Liver (tissue), 9 donors: ENCODE data around the gene TUBB4A. TPM values are rescaled to one million over a fixed set of nuclear protein-coding genes. Genes with fewer than 3 reads are reported as not detected.

Source experiments
- DNase-seq: peaks from one replicate; pipeline ENCODE4 v3.0.0-alpha.2; 2017; ENCODE audit warnings: low spot score
- H3K27ac ChIP-seq, 2 donors: one replicate each; pipeline ENCODE4 v1.7.0; 2013; ENCODE audit warnings: inconsistent platforms in 2 of 2, low read length in 2 of 2, control low read depth in 1 of 2, low read depth in 1 of 2, mild to moderate bottlenecking in 1 of 2
- H3K27me3 ChIP-seq, 4 donors: one replicate each; pipeline versions ENCODE4 v1.6.1 to v1.7.0; 2013; ENCODE audit warnings: low read length in 3 of 4, inconsistent platforms in 1 of 4, mild to moderate bottlenecking in 1 of 4, moderate library complexity in 1 of 4; ENCODE audit not compliant: control insufficient read depth in 4 of 4, insufficient read depth in 4 of 4
- H3K36me3 ChIP-seq, 4 donors: one replicate each; pipeline versions ENCODE4 v1.6.1 to v1.7.0; 2013; ENCODE audit warnings: low read length in 3 of 4, mild to moderate bottlenecking in 3 of 4, low read depth in 1 of 4, moderate library complexity in 1 of 4; ENCODE audit not compliant: control insufficient read depth in 4 of 4, insufficient read depth in 3 of 4
- H3K4me1 ChIP-seq, 4 donors: one replicate each; pipeline versions ENCODE4 v1.6.1 to v1.7.0; 2013; ENCODE audit warnings: low read length in 3 of 4, mild to moderate bottlenecking in 3 of 4, moderate library complexity in 1 of 4; ENCODE audit not compliant: control insufficient read depth in 4 of 4, insufficient read depth in 4 of 4
- H3K4me3 ChIP-seq, 3 donors: one replicate each; pipeline versions ENCODE4 v1.6.1 to v1.7.0; 2013; ENCODE audit warnings: low read length in 3 of 3, control low read depth in 1 of 3, low read depth in 1 of 3, mild to moderate bottlenecking in 1 of 3
- H3K9ac ChIP-seq, 2 donors: one replicate each; pipeline ENCODE4 v1.7.0; 2013; ENCODE audit warnings: low read length in 2 of 2, mild to moderate bottlenecking in 2 of 2, moderate library complexity in 2 of 2, control low read depth in 1 of 2, low read depth in 1 of 2
- H3K9me3 ChIP-seq, 4 donors: one replicate each; pipeline versions ENCODE4 v1.6.1 to v1.7.0; 2013; ENCODE audit warnings: low read length in 3 of 4; ENCODE audit not compliant: control insufficient read depth in 4 of 4
- ATF3 ChIP-seq: IDR thresholded peaks from 2 replicates; pipeline ENCODE4 v1.6.1; 2016; ENCODE audit warnings: antibody characterized with exemption
- CTCF ChIP-seq: fragments of 150-350 bp; IDR thresholded peaks from 2 replicates; pipeline ENCODE4 v1.5.1; 2017; ENCODE audit warnings: improper control_type of control experiment, low read depth, low read length; ENCODE audit not compliant: missing input control
- EGR1 ChIP-seq, 2 donors: IDR thresholded peaks; 2 replicates each; pipeline ENCODE4 v1.6.1; 2016 to 2018; ENCODE audit warnings: antibody characterized with exemption in 2 of 2, low read depth in 2 of 2
- FOXA1 ChIP-seq: IDR thresholded peaks from 2 replicates; pipeline ENCODE4 v1.6.1; 2016; ENCODE audit warnings: antibody characterized with exemption
- FOXA2 ChIP-seq: IDR thresholded peaks from 2 replicates; pipeline ENCODE4 v1.6.1; 2016; ENCODE audit warnings: antibody characterized with exemption
- GABPA ChIP-seq, 2 donors: IDR thresholded peaks in 1 of 2; conservative IDR thresholded peaks in 1 of 2; 2 replicates each; pipeline ENCODE4 v1.6.1; 2016; ENCODE audit warnings: antibody characterized with exemption in 2 of 2, mild to moderate bottlenecking in 1 of 2, moderate library complexity in 1 of 2
- HNF4G ChIP-seq: IDR thresholded peaks from 2 replicates; pipeline ENCODE4 v1.6.1; 2016; ENCODE audit warnings: antibody characterized with exemption
- JUND ChIP-seq, 2 donors: IDR thresholded peaks; 2 replicates each; pipeline ENCODE4 v1.6.1; 2016; ENCODE audit warnings: antibody characterized with exemption in 2 of 2
- MAX ChIP-seq: IDR thresholded peaks from 2 replicates; pipeline ENCODE4 v1.6.1; 2016; ENCODE audit warnings: antibody characterized with exemption
- NR2F2 ChIP-seq: IDR thresholded peaks from 2 replicates; pipeline ENCODE4 v1.6.1; 2016; ENCODE audit warnings: antibody characterized with exemption
- RAD21 ChIP-seq, 2 donors: IDR thresholded peaks; 2 replicates each; pipeline ENCODE4 v1.6.1; 2016; ENCODE audit warnings: antibody characterized with exemption in 2 of 2, mild to moderate bottlenecking in 2 of 2
- RXRA ChIP-seq, 2 donors: IDR thresholded peaks; 2 replicates each; pipeline ENCODE4 v1.6.1; 2017 to 2018; ENCODE audit warnings: antibody characterized with exemption in 2 of 2, mild to moderate bottlenecking in 1 of 2
- SP1 ChIP-seq: IDR thresholded peaks from 2 replicates; pipeline ENCODE4 v1.6.1; 2018; ENCODE audit warnings: antibody characterized with exemption, mild to moderate bottlenecking
- TAF1 ChIP-seq: conservative IDR thresholded peaks from 2 replicates; pipeline ENCODE4 v1.6.1; 2016; ENCODE audit warnings: antibody characterized with exemption, mild to moderate bottlenecking
- YY1 ChIP-seq: IDR thresholded peaks from 2 replicates; pipeline ENCODE4 v1.6.1; 2016; ENCODE audit warnings: antibody characterized with exemption, mild to moderate bottlenecking
- WGBS: extraction: QIAGEN DNeasy Blood & Tissue Kit; methylation state at CpG from one replicate; pipeline ENCODE4 v1.1.7; 2013; 5-methylcytosine and 5-hydroxymethylcytosine counted together
- polyA plus RNA-seq, 2 donors: library from polyadenylated mRNA; stranded (reverse) in 1 of 2; unstranded in 1 of 2; fragments of 200-250 nt in 1 of 2; fragments of >200 nt in 1 of 2; fragmentation: Nextera tagmentation in 1 of 2; extraction: Ambion mirVana in 1 of 2; gene quantifications; one replicate each; pipeline versions ENCODE4 v1.2.1 to v1.2.3, GENCODE V29; 2013 to 2015
- total RNA-seq, 2 donors: library from RNA; depleted of rRNA; stranded (reverse); fragments of >200 nt; gene quantifications; one replicate each; pipeline ENCODE4 v1.2.3, GENCODE V29; 2014
- TF ChIP-seq, protein P1 (sequence below): IDR thresholded peaks from 2 replicates; pipeline ENCODE4 v1.6.1; 2016; ENCODE audit warnings: antibody characterized with exemption, mild to moderate bottlenecking
- TF ChIP-seq, protein P2 (sequence below): IDR thresholded peaks from 2 replicates; pipeline ENCODE4 v1.6.1; 2016; ENCODE audit warnings: antibody characterized with exemption
- donor health status: healthy.
- donor health status: healthy.
- donor health status: healthy.
- donor health status: healthy.
- donor health status: healthy.

The TUBB4A gene
- total and polyA plus RNA-seq, 4 donors: 0.25 to 1.9 (median 0.96) TPM

GRCh38 chr19:6533000-6533328 is 30.9 kb upstream of the TUBB4A start:
- H3K36me3 ChIP-seq: no peaks in the 10 kb centered on the region
- peaks cover 5 to 8% (median 6%) of the 10 kb centered on the region in 4 donors for H3K4me1 ChIP-seq
- DNase-seq: no peak
- H3K27me3 ChIP-seq: peaks cover 0 to 3% (median 2%) of the 10 kb centered on the region in 4 donors
- H3K9ac ChIP-seq: no peak overlapping the region
- H3K9me3 ChIP-seq: no peaks in the 10 kb centered on the region
- no peak overlapping the region for H3K4me3 ChIP-seq
- 46% methylated on average over 3 of the region's 3 CpGs for WGBS
- no peak overlapping the region for H3K27ac ChIP-seq
- no peak for TF ChIP-seq FOXA2
- no peak for TF ChIP-seq SP1
- TF ChIP-seq GABPA (IDR thresholded peaks at IDR 0.05 in 1 of 2, conservative IDR thresholded peaks at IDR 0.05 in 1 of 2): no peak
- TF ChIP-seq ATF3: no peak
- TF ChIP-seq YY1: no peak
- TF ChIP-seq, protein P1, sequence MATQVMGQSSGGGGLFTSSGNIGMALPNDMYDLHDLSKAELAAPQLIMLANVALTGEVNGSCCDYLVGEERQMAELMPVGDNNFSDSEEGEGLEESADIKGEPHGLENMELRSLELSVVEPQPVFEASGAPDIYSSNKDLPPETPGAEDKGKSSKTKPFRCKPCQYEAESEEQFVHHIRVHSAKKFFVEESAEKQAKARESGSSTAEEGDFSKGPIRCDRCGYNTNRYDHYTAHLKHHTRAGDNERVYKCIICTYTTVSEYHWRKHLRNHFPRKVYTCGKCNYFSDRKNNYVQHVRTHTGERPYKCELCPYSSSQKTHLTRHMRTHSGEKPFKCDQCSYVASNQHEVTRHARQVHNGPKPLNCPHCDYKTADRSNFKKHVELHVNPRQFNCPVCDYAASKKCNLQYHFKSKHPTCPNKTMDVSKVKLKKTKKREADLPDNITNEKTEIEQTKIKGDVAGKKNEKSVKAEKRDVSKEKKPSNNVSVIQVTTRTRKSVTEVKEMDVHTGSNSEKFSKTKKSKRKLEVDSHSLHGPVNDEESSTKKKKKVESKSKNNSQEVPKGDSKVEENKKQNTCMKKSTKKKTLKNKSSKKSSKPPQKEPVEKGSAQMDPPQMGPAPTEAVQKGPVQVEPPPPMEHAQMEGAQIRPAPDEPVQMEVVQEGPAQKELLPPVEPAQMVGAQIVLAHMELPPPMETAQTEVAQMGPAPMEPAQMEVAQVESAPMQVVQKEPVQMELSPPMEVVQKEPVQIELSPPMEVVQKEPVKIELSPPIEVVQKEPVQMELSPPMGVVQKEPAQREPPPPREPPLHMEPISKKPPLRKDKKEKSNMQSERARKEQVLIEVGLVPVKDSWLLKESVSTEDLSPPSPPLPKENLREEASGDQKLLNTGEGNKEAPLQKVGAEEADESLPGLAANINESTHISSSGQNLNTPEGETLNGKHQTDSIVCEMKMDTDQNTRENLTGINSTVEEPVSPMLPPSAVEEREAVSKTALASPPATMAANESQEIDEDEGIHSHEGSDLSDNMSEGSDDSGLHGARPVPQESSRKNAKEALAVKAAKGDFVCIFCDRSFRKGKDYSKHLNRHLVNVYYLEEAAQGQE: no peak
- no peak for TF ChIP-seq HNF4G
- no peak for TF ChIP-seq MAX
- no peak for TF ChIP-seq JUND (IDR thresholded peaks at IDR 0.05)
- no peak for TF ChIP-seq NR2F2
- no peak for TF ChIP-seq FOXA1
- TF ChIP-seq RAD21 (IDR thresholded peaks at IDR 0.05): no peak
- no peak for TF ChIP-seq TAF1
- no peak for TF ChIP-seq CTCF

- no peak overlapping the region for H3K4me3 ChIP-seq
- H3K27ac ChIP-seq: no peak overlapping the region
- no peak overlapping the region for H3K9ac ChIP-seq
- H3K27me3 ChIP-seq: peaks cover 0 to 3% (median 2%) of the 10 kb centered on the region in 4 donors
- H3K36me3 ChIP-seq: no peaks in the 10 kb centered on the region
- WGBS: 27% methylated on average over 31 of the region's 31 CpGs
- no peak for DNase-seq
- peaks cover 5 to 8% (median 6%) of the 10 kb centered on the region in 4 donors for H3K4me1 ChIP-seq
- no peaks in the 10 kb centered on the region for H3K9me3 ChIP-seq
- no peak for TF ChIP-seq RXRA (IDR thresholded peaks at IDR 0.05)
- no peak for TF ChIP-seq HNF4G
- TF ChIP-seq ATF3: no peak
- no peak for TF ChIP-seq EGR1 (IDR thresholded peaks at IDR 0.05; ENCODE audit: low read depth in 2 of 2)
- no peak for TF ChIP-seq FOXA1
- TF ChIP-seq, protein P2, sequence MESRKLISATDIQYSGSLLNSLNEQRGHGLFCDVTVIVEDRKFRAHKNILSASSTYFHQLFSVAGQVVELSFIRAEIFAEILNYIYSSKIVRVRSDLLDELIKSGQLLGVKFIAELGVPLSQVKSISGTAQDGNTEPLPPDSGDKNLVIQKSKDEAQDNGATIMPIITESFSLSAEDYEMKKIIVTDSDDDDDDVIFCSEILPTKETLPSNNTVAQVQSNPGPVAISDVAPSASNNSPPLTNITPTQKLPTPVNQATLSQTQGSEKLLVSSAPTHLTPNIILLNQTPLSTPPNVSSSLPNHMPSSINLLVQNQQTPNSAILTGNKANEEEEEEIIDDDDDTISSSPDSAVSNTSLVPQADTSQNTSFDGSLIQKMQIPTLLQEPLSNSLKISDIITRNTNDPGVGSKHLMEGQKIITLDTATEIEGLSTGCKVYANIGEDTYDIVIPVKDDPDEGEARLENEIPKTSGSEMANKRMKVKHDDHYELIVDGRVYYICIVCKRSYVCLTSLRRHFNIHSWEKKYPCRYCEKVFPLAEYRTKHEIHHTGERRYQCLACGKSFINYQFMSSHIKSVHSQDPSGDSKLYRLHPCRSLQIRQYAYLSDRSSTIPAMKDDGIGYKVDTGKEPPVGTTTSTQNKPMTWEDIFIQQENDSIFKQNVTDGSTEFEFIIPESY: no peak
- no peak for TF ChIP-seq RAD21 (IDR thresholded peaks at IDR 0.05)
- no peak for TF ChIP-seq MAX
- TF ChIP-seq, protein P1: no peak
- TF ChIP-seq GABPA (IDR thresholded peaks at IDR 0.05 in 1 of 2, conservative IDR thresholded peaks at IDR 0.05 in 1 of 2): no peak
- TF ChIP-seq SP1: no peak
- TF ChIP-seq NR2F2: no peak
- TF ChIP-seq FOXA2: no peak
- TF ChIP-seq TAF1: no peak
- TF ChIP-seq YY1: no peak
These were observed 30.3 kb upstream of the TUBB4A start for GRCh38 chr19:6532244-6532999.
